ENCODE measurements around the gene PRR35. TPM values are rescaled to one million over a fixed set of nuclear protein-coding genes. Genes with fewer than 3 reads are reported as not detected.
A peak's percentile ranks its signal among the peaks of the same experiment; 100 is the strongest.

The PRR35 gene
- total RNA-seq: 0.32 TPM in 1 of 2 replicates, not detected in the other

DNA sequence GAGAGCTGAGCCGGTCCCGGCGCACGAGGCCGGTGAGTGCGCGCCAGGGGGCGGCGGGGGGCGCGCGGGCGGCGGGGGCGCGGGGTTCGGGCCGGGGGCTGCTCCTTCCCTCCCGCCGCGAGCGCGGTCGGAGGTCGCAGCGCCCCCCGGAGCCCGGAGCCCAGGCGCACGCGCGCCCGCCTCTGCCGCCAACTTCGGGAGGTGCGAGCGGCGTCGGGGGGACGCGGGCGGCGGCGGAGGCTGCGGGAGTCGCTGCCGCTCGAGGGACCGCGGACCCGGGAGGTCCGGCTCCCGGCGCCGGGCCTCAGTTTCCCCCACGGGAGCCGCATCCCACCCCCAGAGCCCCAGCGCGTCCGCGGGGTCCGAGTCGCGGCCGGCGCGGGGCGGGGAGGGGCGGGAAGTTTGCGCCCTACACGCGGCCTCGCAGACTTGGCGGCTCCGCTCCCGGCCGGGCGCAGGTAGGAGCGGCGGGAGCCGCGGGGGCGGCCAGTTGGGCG, at the start of gene PRR35:
Gene PRR35, plus strand, starts transcription at position 191 of the 497 bp plus-strand sequence. CDS start 2,901 bp downstream, outside the sequence.

DNA sequence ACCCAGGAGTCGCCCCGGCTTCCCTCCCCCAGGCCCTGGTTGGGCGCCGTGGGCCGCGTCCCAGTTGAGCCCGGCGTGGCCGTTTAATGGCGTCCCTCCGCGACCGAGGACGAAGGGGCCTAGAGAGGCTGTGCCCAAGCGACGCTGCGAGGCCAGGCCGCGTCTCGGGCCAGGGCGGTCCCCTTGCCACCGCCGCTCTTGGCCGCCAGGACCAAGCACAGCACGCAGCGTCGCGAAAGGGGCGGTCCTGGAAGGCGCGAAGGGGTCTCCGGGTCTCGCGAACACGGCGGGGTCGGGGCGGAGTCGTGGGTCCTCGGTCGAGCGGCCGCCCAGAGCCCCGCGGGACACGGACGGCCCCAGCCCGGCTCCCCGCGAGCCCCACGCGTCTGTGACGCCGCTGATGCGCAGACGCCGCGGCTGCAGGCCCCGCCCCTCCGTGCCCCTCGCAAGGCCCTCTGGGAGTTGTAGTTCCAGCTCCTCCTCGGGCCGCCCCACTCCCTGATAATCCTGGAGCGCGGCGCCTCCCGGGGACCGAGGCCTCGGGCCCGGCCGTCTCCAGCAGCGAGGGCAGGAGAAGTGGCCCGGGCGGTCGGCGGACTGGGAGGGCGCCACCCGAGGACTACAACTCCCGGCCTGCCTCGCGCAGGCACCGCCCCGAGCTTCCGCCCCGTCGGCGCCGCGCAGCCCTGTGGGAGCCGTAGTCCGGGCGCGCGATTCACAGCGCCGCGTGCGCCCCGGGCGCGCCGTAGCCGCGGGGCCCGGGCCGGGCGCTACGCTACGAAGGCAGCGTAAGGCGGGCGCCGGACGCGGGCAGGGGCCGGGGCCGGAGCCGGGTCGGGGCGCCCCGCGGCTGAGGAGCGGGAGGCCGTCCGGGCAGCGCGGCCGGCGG, 32.9 kb upstream of the PRR35 start, which contains the start of gene CAPN15:
Gene CAPN15, plus strand, starts transcription at position 698 of the 889 bp plus-strand sequence. CDS start 19,127 bp downstream, outside the sequence.

DNA sequence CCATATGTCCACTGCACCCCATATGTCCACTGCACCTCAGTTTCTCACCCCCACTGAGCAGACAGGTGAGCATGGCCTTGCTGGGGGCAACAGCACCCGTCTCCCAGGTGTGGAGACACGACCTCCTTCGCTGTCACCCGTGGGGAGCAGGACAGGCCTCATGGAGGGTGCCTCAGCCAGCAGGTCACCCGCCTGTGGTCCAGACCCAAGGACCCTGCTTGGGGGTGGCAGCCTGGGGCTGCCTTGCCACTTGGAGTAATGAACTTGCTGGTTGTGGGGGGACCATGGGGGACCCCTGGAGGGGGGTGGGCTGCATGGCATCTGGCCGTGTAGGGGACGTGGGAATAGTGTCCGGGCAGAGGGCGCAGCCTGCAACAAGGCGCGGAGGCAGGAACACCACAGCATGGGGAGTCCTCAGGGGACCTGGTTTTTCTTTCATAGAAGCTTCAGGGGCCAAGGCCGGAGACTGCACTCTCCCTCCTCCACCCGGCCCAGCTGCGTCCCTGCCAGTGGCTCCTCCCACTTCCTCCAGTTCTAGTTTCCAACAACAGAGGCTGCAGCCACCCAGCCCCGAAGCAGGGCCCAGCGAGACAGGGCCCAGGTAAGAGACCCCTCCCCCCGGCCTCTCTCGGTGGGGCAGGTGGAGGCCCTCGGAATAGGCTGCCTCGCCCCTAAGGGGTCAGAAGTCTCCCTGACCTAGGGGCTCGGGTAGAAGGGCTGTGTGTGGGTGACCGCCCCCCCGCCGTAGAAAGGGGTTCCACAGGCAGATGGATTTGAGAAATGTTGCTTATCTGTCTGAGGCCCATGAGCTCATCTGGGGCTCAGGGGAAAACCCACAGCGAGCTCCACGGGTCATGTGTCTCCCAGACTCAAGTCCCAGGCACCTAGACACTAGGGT, 6.5 kb downstream of the PRR35 start, which contains the start of gene NHLRC4:
Gene NHLRC4, plus strand, starts transcription at position 531 of the 898 bp plus-strand sequence. CDS start 1,043 bp downstream, outside the sequence.

DNA sequence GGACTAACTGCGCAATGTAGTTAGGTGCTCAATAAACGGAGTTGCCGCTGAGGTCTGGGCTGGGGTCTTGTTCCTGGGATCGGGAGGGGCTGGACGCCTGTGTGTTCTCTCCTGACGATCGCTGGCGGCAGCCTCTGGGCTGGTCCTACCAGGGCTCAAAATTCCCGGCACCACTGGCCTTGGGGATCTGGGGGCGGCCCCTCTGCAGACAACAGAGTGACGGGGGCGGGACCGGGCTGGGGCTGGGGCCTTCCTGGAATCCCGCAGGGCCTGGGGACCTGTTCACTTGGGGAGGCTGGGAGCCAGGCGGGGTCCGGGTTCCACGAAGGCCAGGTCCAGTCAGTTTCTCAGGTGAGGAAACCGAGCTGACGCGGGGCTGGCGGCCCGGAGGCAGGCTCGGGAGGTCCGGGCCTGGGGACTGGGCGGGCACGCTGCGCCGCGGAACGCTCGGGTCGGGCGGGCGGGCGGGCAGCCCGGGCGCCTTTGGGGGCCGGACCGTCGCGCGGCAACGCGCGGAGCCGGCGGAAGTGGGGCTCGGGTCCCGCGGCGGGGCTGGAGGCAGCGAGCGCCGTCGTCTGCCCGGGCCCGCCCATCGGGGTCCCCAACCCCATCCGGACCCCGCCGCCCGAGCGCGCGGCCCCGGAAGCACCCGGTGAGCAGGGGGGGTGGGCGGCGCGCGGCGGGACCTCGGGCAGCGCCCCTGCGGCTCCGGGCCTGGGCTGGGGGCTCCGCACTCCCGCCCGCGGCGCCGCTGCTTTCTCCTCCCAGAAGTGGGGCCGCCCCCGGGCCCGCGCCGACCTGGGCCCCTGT, 9.5 kb downstream of the PRR35 start, which contains the start of gene PIGQ:
Gene PIGQ, plus strand, starts transcription at position 524 of the 810 bp plus-strand sequence. CDS start 4,107 bp downstream, outside the sequence.

DNA sequence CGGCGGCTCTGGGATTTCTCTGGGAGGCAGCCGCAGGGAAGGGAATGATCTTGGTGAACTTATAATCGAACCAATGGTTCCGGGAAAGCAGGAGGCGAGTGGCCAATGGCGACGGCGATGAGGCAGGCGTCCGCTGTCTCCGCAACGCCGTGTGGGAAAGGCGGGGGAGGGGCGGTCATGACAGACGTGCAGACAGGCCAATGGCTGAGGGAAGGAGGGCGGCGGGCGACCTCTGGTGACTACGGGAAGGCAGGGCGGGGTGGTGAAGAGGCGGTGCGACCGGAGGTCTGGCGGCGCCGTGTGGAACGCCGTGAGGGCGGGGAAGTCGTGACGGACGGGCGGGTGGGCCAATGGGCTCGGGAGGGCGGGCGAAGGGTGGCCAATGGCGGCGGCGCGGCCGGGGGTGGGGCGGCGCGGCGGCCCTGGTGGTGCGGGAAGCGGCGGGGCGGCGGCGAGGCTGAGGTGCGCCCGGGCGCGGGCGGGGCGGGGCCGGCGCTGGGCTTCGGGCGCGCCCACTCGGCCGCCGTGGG, 29.5 kb downstream of the PRR35 start, which contains the start of gene RAB40C:
Gene RAB40C, plus strand, starts transcription at position 409 of the 530 bp plus-strand sequence. CDS start 226 bp downstream, outside the sequence.

Small RNA genes lying within 50 kb of the gene (small RNA-seq; reads per million reads assigned to genes)
- gene MIR3176 (not detected), gene MIR5587 (0.99 reads per million, percentile 18 among the genes with 10 or more reads in this experiment), gene Z98883.1 (not detected)

Other genes with a start within 250 kb of the PRR35 start
- gene AXIN1, start 207.7 kb upstream of the PRR35 start, total RNA-seq: 20.0 and 28.6 TPM in 2 replicates
- gene MRPL28, start 189.9 kb upstream of the PRR35 start, total RNA-seq: 54.7 and 57.2 TPM in 2 replicates
- 46.3 and 54.8 TPM in 2 replicates for gene PGAP6, start 178.4 kb upstream of the PRR35 start, total RNA-seq
- 122 and 127 TPM in 2 replicates for gene NME4, start 163.2 kb upstream of the PRR35 start, total RNA-seq
- gene DECR2, start 158.5 kb upstream of the PRR35 start, total RNA-seq: 25.0 and 25.2 TPM in 2 replicates
- 21.6 and 24.3 TPM in 2 replicates for gene RAB11FIP3, start 134.7 kb upstream of the PRR35 start, total RNA-seq
- 44.9 and 60.5 TPM in 2 replicates for gene CAPN15, start 32.7 kb upstream of the PRR35 start, total RNA-seq
- 1.5 and 2.6 TPM in 2 replicates for gene NHLRC4, start 6.6 kb downstream of the PRR35 start, total RNA-seq
- 30.2 and 36.2 TPM in 2 replicates for gene PIGQ, start 9.6 kb downstream of the PRR35 start, total RNA-seq
- gene RAB40C, start 29.7 kb downstream of the PRR35 start, total RNA-seq: 14.6 and 19.8 TPM in 2 replicates
- 0.12 and 0.16 TPM in 2 replicates for gene WFIKKN1, start 70.6 kb downstream of the PRR35 start, total RNA-seq
- 57.0 and 75.8 TPM in 2 replicates for gene METTL26, start 75.9 kb downstream of the PRR35 start, total RNA-seq
- 13.8 and 14.8 TPM in 2 replicates for gene MCRIP2, start 81.4 kb downstream of the PRR35 start, total RNA-seq
- gene WDR90, start 89.0 kb downstream of the PRR35 start, total RNA-seq: 9.7 and 12.8 TPM in 2 replicates
- gene RHOT2, start 107.7 kb downstream of the PRR35 start, total RNA-seq: 49.2 and 53.2 TPM in 2 replicates
- 2.9 TPM in 2 replicates for gene RHBDL1, start 115.3 kb downstream of the PRR35 start, total RNA-seq
- 71.6 and 83.9 TPM in 2 replicates for gene STUB1, start 120.0 kb downstream of the PRR35 start, total RNA-seq
- gene JMJD8, start 123.9 kb downstream of the PRR35 start, total RNA-seq: 46.6 and 52.9 TPM in 2 replicates
- 10.6 and 12.8 TPM in 2 replicates for gene WDR24, start 130.0 kb downstream of the PRR35 start, total RNA-seq
- gene FBXL16, start 145.4 kb downstream of the PRR35 start, total RNA-seq: under 0.01 TPM in 1 of 2 replicates, not detected in the other
- 41.3 and 48.5 TPM in 2 replicates for gene METRN, start 154.7 kb downstream of the PRR35 start, total RNA-seq
- 21.9 and 25.1 TPM in 2 replicates for gene ANTKMT, start 160.8 kb downstream of the PRR35 start, total RNA-seq
- gene CCDC78, start 166.0 kb downstream of the PRR35 start, total RNA-seq: 2.8 and 2.9 TPM in 2 replicates
- 15.3 and 20.5 TPM in 2 replicates for gene HAGHL, start 166.7 kb downstream of the PRR35 start, total RNA-seq
- 33.8 and 36.1 TPM in 2 replicates for gene CIAO3, start 180.6 kb downstream of the PRR35 start, total RNA-seq
- gene MSLN, start 200.3 kb downstream of the PRR35 start, total RNA-seq: 0.12 TPM in 1 of 2 replicates, not detected in the other
- gene RPUSD1, start 228.0 kb downstream of the PRR35 start, total RNA-seq: 26.1 and 31.0 TPM in 2 replicates
- gene CHTF18, start 228.2 kb downstream of the PRR35 start, total RNA-seq: 2.8 and 3.7 TPM in 2 replicates
- not detected in 2 replicates for gene GNG13, start 240.3 kb downstream of the PRR35 start, total RNA-seq

All from hair follicle dermal papilla cell (primary cell).